NCI-H2196 (cell line): ENCODE results near the gene PARP1.
"Not testable (repeated sequence)": the region's sequence is repeated elsewhere in the genome, so short reads cannot be mapped to it uniquely, and the experiment has no call there.

Experiments
- DNase-seq: peaks from one replicate; lab custom pipeline; 2025; ENCODE audit not compliant: unreplicated experiment; lab: John Stamatoyannopoulos, UW

The PARP1 gene

DNA sequence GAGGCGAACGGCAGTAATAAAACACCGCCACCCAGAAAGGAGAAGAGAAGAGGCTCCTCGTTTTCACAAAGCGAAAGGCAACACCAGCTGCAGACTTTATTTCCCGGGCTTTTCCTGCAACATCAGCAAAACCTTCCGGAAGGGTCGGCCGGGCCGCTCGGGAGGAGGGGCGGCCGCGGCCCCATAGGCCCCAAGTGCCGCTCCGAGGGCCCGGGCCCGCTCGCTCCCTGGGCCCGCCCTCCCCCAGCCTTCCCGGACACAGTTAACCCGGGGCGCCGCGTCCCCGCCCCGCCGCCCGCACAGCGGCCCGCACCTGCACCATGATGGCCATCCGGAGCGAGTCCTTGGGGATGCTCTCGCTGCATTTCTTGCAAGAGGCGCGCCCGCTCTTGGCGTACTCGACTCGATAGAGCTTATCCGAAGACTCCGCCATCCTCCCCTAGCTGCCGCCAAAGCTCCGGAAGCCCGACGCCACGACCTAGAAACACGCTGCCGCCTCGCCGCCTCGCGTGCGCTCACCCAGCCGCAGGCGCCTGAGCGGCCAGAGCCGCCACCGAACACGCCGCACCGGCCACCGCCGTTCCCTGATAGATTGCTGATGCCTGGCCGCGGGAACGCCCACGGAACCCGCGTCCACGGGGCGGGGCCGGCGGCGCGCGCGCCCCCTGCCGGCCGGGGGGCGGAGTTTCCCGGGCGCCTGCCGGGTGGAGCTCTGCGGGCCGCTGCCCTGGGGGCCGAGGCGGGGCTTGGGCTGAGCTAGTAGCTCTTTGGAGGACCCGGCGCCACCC is at the start of gene PARP1:
Gene PARP1 (minus strand): TSS at position 597 of the 788 bp plus-strand sequence. CDS start 164 bp downstream, at position 433.
- peak; percentile 90 for DNase-seq

DNA sequence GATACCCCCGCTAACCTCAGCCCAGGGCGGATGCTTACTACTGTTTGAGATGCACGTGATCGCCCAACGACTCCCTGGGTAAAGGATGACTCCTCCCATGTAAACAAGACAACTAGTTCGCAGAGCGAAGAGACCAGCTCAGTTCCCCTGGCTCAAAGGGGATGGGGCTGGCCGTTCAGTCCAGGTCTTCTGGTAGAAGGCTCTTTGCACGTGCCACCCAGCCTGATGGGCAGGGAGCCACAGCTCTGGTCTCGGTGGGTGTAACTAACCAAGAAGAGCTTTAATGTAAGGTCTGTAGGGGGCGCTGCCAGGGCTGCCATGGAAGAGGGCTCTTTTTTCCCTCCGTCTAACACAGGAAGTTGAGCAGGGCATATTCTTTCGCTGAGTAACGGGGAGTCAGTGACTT is 49.4 kb upstream of the PARP1 start:
- no peak for DNase-seq

DNA sequence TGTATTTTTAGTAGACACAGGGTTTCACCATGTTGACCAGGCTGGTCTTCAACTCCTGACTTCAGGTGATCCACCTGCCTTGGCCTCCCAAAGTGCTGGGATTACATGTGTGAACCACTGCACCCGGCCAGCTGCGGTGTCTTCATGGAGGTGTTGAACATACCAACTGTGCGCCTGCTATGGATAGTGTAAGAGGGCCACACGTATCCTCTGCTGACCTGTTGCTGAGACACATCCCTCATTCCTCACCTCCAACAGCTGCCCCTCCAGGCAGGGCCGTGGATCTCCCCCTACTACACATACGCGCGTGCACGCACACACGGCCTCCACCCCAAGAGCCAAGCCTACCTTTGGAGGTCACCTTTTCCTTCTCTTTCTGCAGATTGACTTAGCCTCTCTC is 48.0 kb upstream of the PARP1 start:
- no peak for DNase-seq

DNA sequence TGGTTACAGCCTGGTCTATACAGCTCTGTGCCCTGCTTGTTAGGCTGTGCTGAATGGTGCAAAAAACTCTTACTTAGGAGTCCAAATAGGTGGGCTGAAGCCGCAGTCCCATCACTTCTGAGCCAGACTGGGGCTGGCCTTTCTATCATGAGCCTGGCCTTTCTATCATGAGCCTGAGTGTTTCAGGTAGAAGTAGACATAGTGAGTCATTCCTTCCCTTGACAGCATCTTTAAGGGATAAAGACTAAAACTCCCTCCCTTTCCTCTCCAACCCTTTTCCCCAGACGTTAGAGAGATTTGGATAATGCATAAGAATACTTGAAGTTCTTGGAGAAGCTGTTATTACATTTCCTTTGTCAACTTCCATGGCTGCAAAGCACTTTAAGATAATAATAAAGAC is 46.5 kb upstream of the PARP1 start:
- DNase-seq: no peak

DNA sequence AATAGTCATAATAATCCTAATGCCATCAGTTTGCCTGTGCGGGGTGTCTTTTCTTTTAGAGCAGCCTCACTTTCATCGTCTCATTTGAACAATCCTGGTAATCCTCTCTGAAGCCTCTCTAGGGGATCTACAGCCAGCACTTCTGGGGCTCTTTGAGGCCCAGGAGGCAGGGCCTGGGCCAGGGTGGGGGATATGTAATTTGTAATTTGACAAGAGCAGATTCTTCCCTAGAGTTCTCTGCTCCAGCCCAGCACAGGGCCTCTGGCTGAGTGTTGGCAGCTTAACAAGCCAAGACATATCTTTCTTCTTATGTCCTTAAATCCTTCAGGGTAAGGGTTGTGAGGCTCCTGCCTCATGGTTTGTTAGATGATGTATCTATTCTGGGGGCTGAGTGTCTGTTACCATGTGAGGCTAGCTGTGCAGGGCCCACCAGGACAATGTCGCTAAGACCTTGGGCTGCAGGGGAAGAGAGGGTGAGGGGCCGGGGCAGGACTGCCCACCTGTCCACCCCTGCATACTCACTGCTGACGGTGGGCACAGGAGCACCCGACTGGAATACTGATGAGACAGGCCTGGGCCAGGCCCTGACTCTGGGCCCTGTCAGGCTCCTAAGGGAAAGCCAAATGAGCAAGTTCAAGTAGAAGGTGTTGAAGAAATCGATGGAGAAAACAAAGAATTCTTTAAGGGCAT is 45.3 kb upstream of the PARP1 start:
- DNase-seq: no peak

DNA sequence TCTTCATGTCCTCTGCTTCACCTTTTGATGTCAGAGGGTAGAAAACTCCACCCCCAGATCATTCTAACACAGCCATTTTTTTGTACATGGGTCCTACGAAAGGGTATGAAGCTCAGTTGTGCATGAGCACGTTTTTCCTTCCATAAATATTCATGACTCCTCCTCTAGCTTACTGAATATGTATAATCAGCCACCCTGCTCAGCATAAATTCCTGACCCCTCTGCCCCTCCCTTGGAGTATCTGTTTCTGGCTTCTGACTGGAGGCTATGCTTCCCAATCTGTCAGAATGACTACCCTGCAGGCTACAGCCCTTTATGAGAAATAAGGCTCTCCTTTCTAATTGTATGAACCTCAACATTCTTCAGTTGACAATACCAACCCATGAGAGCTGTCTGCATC is 42.8 kb upstream of the PARP1 start:
- DNase-seq: no peak

DNA sequence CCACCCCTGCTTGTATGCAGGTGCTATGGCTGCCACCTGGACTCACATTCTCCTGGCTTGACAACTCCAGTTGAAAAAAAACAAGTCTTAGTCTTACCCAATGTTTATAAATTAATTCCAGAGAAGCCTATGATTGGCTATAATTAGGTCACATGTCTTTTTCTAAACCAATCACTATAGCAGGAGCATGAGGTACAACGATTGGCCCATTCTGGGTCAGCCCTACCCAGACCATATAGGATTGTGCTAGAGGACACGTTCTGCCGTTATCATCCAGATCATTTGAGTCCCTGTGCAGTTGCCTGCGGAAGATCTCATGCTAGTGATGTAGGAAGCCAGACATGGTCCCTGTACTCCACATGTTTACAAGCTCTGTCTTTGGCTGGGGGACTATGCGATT is 41.9 kb upstream of the PARP1 start:
- DNase-seq: no peak

DNA sequence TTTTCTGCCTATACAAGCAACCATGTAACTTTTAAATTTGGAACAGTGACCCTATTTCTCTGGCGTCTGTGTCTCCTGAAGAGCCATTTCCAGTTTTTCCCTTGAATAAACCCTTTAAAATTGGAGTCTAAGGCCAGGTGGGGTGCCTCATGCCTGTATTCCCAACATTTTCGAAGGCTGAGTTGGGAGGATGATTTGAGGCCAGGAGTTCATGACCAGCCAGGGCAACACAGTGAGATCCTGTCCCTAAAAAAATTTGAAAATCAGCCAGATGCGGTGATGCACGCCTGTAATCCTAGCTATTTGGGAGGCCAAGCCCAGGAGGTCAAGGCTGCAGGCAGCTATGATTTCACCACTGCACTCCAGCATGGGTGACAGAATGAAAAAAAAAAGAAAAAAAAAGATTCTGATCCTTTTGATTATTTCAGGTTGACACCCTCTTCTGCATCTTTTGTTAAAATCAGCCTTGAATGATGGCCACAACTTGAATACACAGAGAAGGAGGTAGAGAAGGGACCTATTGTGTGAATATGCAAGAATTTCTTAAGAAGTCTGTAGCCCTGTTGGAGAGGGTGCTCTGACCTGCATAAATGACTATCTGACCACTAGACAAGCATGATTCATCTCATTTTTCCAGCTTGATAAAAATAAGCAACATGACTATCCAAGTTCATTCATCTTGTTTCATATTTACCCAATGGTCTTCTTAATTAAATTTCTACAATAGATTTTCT is 40.2 kb upstream of the PARP1 start:
- no peak for DNase-seq

DNA sequence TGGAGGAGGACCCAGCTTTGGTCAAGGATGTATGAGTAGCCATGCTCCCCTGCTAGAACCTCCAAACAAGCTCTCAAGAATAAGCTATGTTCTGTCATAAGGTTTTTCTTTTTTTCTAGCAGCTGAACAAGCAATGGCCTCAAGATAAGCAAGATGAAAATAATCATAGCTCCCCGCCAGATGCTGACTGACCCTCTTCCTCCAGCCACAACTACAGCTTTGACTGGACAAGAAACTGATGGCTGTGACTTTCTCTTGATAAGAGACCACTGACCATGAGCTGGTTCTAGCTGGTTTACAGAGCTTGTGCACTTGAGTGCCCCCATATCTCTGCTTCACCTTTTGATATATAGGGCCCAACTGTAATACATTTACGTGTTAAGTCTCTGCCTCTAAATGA is 38.2 kb upstream of the PARP1 start:
- no peak for DNase-seq

DNA sequence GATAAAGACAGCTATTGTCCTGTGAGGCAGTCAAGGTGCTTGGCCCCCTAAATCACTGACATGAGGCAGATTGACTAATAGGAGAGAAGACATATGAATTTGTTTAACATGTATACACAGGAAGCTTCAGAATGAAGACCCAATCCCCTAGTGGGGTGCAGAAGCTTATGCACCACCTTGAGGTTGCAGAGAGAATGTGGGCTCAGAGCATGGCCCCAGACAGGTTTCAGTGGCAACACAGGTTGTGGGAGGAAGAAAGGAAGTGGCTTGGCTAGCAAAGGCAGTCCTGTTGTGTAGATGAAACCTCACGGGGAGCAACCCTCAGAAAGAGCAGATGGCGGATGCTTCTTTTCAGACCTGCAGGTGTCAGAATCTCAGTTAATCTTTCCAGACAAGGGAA is 37.0 kb upstream of the PARP1 start:
- no peak for DNase-seq

DNA sequence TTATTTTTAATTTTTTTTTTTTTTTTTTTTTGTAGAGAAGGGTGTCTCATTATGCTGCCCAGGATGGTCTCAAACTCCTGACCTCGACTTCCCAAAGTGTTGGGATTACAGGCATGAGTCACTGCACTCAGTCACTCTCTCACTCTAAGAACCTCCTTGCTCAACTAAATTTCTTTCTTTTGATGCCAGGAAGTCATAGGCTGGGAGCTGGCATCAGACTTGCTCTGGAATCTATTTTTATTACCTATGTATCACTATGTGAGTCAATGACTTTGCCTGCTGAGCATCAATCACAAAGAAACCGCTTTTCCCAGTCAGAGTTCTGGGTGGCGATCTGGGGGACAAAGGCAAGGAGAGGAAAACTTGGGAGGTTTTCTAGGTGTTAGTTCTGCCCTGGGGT is 35.5 kb upstream of the PARP1 start:
- DNase-seq: no peak

DNA sequence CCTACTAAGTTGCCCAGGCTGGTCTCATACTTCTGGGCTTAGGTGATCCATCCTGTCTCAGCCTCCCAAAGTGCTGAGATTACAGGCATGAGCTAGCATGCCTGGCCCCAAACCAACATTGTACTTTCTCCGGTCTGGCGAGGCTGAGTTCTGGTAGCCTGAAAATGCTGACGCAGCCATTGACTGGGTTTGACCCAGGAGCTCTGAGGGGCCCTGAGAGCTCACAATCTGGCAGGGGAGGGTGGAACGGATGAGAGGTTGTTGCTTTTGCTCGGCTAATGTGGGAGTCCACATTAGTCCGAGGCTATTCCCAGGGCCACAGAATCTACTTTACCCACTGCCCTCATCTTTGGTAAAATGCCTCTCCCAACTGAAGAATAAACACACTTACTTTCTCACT is 35.1 kb upstream of the PARP1 start:
- no peak for DNase-seq

DNA sequence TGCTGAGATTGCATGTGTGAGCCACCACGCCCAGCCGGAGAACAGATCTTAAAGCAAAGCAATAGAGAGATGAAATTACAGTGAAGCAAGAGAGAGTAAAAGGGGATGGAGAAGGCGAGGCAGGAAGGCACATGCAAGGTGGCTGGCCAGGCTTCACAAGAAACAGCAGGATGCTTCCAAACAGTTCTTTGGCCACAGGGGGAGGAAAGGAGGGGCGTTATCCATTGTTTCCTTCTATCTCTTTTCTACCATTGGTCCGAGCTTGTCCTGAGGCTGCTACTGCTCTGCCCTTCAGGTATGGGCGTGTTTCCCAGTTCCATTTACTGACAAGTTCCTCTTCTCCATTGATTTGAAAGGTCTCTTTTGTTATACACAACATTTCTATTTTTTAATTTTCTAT is 33.7 kb upstream of the PARP1 start:
- no peak for DNase-seq

DNA sequence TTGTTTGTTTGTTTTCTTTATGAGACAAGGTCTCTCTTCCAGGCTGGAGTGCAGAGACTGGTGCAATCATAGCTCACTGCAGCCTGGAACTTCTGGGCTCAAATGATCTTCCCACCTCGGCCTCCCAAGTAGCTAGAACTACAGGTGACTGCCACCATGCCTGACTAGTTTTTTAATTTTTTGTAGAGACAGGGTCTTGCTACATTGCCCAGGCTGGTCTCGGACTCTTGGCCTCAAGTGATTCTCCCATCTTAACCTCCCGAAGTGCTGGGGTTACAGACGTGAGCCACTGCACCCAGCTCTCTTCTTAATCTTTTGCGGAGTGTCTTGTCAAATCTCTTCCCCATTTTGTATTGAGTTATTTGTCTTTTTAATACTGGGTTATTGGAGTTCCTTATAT is 32.6 kb upstream of the PARP1 start:
- no peak for DNase-seq

DNA sequence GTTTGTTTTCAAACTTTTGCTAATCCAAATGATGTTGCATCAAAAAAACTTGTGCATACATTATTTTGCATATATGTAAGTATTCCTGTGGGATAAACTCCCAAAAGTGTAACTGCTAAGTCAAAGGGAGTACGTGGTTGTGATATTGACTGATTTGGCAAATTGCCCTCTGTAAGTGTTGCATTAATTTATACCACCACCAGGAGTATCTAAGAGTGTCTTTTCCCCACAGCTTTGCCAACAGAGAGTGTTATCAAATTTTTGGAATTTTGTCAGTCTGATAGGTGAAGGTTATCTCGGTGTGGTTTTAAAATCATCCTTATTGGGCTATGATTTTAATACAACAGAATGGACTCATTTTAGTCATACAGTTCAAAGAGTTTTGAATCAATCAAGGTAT is 30.1 kb upstream of the PARP1 start:
- no peak for DNase-seq

DNA sequence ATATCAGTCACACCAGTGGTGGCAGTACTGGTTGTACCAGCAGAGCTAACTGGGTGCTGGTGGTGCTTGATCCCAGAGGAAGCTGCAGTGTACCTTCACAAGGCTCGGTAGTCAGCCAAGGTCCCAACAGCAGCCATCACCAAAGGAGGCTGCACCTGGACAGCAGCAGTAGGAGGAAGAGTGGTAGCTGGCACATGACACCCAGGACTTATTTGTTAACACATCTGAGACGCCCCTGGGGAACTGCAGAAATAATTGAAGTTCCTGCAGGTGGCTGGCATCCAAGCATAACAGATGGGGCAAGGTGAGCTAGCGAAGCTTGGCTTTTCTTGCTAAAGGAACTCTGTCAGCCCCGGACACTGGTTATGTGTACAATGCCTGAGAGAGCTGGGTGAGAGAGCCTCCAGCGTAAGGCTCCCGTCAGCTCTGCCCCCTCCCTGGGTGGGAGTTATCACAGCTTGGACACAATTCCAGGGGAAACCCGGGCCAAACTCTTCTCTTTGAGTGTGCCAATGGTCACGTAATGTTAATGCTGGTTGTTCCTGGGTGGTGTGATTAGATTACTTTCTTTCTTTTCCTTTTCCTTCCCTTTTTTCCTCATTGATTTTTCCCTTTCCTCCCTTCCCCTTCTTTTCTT is 29.1 kb upstream of the PARP1 start:
- DNase-seq: peak; percentile 51

DNA sequence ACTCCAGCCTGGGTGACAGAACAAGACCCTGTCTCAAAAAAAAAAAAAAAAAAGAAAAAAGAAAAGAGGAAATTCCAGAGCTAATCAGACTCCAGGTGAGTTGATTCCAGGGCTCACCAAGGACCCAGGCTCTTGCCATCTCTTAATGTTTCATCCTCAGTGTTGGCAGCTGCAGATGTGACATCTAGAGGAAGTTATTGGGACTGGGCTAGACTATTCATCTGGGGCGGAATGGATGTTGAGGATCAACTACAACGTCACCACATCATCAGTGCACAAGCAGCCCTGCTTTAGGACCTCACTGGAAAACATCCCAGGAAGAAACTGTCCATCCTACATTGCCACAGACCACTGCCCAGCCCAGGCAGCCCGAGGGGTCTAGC is 28.6 kb upstream of the PARP1 start:
- DNase-seq: no peak

DNA sequence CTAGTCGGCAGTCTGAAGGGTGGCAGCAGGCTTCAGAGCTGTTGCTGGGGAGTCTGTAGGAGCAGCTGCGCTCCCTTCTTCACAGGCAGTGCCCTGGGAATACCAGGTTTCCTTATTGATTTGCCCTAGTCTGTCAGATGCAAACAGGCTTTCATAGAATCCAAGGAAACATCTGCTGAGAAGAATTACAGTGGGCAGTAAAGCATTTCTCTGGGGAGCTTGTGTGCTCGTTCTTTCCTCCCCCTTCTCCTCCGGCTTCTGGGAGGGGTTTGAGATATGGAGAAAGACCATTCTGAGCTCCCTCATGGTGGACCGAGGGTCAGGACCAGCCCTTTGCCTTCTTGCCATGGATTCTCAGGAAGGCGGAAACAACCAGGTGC is 25.4 kb upstream of the PARP1 start:
- DNase-seq: no peak

DNA sequence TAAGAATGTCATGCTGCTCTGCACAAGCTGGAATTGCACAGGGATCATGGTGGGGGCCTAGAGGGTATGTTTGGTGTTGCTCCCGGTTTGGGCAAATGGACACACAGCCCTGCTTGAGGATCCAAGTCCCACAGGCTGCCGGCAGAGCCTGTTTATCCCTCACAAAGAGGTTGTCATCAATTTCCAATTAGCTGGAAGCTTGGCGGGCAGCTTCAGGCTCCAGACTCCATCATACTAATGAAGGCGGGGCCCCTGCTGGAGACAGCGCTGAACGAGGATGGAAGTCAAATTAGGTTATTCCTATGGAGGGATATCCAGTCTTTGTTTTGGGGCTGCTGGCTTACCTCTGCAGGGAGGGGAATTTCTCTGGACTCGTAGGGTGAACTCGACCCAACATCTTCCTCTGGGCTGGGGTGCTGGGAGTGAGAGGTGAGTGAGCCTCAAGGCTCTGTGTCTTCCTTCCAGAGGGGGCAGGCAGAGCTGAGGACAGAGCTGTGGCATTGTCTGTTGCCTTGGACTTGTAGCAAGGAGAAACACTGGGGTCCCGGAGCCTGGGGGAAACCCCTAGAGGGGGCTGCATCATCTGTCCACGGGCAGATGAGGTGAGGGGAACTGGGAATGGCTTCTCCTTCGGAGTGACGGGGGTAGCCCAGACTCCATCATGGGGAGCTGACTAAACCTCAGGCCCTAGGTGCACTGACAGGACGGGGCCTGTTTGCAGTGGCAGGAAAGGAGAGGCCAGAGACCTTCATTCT is 24.9 kb upstream of the PARP1 start:
- no peak for DNase-seq

DNA sequence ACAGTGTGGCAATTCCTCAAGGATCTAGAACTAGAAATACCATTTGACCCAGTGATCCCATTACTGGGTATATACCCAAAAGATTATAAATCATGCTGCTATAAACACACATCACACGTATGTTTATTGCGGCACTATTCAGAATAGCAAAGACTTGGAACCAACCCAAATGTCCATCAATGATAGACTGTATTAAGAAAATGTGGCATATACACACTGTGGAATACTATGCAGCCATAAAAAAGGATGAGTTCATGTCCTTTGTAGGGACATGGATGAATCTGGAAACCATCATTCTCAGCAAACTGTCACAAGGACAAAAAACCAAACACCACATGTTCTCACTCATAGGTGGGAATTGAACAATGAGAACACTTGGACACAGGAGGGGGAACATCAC is 24.0 kb upstream of the PARP1 start:
- not testable (repeated sequence) for DNase-seq
